ENCODE data around the gene MYOG.

Gene MYOG

DNA sequence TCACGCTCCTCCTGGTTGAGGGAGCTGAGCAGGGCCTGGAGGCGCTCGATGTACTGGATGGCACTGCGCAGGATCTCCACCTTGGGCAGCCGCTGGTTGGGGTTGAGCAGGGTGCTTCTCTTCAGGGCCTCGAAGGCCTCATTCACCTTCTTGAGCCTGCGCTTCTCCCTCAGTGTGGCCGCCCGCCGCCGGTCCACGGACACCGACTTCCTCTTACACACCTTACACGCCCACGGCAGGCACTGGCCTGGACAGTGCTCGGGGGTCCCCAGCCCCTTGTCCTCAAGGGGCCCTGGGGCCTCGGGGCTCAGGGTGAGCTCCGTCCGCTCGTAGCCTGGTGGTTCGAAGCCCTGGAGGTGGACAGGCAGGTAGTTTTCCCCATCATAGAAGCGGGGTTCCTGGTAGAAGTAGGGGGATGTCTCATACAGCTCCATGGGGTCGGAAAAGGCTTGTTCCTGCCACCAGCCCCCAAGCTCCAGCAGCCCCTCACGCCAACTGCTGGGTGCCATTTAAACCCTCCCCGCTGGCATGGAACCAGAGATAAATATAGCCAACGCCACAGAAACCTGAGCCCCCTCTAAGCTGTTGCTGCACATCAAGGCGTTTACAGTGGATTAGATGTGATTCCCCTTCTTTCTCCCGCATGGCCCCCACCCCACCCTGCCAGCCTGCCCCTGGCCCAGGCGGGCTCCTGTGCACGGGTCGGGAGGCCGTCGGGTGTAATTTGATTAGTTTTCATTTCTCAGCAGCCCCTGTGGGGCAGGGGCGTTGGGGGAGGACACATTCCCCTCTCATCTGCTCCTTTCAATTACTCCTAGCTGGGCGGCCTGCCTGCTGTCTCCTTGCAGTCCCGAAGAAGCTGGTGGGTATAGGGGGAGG, at the start of gene MYOG:
Gene MYOG (minus strand): TSS at position 485 of the 879 bp plus-strand sequence. CDS start 51 bp downstream, at position 434.
- DNase-seq (ENCODE audit: low read depth): no peak

DNA sequence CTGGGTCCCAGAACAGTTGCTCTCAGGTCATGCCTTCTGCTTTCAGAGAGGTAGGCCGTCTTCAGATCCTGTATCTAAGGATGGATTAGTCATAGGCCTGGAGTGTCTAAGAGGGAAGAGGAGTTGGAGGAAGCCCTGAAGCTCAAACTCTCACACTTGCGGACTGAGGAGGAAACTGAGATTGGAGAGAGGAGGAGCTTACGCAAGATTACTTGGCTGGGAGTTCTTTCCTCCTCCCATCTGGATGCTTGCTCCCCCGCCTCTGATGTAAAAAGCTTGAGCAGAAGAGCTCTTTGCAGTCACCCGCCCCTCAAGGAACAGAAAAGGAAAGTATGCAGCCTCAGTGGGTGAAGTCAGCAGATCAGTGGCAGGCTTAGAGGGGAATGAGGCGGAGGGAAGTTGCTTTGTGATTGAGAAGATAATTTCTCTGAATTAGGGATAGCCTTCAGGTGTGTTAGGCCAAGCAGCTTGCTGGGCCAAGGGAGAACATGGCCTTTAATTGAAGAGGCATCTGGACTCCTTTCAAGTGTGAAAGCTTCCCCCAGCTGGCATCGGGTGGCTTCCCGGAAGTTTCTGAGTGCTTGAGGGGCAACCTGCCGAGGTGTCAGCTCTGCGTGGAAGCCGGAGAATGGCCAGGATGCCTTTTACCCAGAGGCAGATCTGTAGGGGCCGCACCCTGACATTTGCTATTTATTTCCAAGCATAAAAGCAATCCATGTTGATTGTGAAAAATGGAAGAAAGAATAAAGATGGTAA, 48.3 kb upstream of the MYOG start:
- peak; percentile 43 for DNase-seq (ENCODE audit: low read depth)

DNA sequence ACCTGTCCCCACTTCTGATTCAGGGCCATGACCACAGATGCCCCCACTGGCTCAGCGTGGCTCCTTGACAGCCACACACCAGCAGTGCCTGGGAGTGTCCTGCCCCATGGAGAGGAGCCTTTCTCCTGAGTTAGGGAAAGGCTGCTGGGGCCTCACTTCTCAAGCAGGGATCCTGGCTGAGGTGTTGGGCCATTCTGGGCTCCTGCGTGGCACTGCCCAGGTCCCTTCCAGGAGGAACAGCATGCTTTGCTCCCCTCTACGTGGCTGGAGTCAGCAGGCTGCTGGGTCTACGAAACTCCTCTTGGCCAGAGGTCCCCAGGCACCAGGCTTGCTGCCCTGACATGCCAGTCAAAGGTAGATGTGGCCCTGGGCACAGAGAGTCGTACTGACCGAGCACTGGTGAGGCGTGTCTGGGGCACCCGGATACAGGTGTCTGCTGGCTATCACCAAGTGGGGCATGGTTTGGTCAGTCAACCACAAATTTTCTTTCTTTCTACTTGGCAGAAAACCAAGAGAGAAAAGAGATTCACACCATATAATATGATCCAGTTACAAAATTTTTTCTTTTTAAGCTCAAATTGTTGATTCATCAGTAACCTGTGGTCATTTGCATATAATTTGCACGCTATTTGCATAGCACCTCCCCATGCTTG, 45.9 kb upstream of the MYOG start:
- no peak for DNase-seq (ENCODE audit: low read depth)

DNA sequence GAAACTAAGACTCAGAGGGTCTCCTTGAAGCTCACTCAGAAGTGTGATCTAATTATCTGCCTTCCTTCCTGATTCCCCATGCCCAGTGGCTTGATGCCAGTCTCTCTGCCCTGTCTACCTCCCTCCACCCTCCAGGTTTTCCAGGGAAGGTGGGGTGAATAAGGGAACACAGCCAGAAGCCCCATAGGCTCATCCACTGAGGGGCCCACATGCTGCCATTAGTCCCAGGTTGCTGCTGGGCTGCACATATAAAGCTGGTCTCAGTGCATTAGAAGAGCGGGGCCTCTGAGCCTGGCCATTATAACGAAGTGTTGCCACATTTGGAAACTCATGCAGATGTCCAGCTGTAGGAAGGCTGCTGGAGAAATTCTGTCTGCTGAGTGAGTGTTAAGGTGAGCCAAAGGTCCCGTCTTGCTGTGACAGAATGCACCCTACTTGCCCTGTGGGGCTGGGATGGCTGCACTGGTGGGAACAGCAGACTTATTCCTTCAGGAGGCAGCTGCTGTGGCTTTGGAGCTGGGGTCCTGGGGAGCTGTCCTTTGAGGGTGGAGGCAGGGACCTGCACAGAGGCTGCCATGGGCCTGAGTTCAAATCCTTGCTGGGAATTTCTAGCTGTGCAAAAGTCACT, 44.7 kb upstream of the MYOG start:
- DNase-seq (ENCODE audit: low read depth): no peak

DNA sequence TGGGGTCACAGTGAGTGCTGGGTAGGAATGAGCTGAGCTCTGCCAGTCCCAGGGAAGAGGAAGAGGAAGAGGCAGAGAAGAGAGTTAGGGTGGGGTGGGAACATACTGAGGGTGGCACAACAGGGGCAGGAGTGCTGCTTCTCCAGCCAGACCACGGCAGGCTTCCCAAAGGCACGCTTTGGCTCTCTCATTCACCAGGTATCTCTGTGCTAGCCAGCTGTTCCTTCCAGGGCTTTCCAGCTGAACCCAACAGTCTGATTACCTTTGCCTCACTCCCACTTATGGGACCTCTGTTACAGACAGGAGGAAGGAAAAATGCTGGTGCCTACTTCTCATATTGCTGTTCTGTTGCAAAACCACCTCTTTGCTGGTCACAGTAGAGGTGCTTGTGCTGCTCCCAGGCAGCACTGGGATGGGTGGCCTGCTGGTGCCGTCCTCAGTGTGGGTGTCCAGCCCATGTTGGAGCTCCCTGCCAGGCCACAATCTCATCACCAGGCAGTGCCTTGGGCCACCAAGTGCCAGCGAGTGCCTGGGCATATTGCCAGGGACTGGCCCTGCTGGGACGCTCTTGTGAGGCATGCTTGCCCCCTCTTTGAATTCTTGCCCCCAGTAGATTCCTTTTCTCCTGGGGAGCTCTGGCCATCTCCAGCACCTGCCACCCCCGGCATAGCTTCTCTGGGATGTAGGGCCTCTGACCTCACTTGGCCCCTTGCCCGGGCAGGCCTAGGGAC, 43.9 kb upstream of the MYOG start:
- no peak for DNase-seq (ENCODE audit: low read depth)

DNA sequence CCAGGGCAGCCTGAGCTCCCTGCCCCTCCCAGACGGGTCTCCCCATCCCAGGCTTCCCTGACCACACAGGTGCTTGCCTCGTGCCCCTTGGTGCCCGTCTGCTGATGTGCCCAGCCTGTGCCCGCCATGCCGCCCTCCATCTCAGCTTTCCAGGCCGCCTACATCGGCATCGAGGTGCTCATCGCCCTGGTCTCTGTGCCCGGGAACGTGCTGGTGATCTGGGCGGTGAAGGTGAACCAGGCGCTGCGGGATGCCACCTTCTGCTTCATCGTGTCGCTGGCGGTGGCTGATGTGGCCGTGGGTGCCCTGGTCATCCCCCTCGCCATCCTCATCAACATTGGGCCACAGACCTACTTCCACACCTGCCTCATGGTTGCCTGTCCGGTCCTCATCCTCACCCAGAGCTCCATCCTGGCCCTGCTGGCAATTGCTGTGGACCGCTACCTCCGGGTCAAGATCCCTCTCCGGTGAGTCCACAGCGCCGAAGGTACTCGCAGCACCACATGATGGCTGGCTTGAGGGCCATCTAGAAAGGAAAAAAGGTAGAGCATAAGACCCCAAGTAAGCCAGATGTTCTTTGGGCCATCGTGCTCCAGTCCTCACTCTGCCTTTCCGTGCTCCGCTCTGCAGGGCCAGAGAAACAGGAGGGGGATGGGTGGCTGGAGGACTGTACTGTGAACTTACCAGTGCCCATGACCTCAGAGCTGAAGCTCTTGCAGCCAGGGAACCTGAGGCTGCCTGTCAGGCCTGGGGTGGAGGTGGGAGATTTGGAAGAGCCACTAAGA, 43.1 kb upstream of the MYOG start:
- no peak for DNase-seq (ENCODE audit: low read depth)

DNA sequence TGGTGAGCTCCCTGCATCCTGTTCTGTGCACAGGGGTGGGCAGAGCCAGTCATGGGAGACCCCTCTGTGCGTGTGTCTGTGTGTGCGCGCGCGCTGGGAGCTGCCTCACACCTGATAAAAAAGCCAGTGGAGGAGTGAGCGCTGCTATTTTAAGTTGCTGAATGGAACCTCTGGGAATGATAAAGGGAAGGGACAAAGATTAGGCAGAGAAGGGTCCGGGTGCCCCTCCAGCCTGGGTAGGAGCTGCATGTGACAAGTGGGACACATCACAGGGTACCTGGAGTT, 42.6 kb upstream of the MYOG start:
- DNase-seq (ENCODE audit: low read depth): no peak

DNA sequence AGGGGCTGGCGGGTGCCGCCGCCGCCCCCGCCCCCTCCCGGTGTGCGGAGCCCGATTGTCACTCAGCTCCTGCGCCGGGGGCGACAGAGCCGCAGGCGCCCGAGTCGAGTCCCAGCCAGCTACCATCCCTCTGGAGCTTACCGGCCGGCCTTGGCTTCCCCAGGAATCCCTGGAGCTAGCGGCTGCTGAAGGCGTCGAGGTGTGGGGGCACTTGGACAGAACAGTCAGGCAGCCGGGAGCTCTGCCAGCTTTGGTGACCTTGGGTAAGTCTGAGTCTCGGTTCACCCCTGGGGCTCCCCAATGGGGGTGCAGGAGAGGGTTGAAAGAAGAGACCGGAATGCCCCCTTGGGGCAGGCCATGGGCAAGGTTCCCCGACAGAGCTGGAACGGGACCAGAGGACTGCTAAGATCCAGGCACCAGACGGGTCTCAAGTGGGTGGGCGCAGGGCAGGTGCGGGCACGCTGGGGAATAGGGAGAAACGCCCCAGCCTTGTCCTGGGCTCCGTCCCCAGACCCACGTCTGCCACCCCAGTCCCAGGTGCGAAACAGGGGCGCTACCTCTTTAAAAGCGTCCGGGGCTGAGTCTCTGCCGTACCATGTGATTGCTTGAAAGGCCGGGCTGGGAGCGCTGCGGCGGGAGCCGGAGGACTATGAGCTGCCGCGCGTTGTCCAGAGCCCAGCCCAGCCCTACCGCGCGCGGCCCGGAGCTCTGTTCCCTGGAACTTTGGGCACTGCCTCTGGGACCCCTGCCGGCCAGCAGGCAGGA, 42.0 kb upstream of the MYOG start, which contains the start of gene ADORA1:
Gene ADORA1 (plus strand): TSS at position 61 of the 765 bp plus-strand sequence. CDS start 1,116 bp downstream, outside the sequence.
- DNase-seq (ENCODE audit: low read depth): peak; percentile 73

DNA sequence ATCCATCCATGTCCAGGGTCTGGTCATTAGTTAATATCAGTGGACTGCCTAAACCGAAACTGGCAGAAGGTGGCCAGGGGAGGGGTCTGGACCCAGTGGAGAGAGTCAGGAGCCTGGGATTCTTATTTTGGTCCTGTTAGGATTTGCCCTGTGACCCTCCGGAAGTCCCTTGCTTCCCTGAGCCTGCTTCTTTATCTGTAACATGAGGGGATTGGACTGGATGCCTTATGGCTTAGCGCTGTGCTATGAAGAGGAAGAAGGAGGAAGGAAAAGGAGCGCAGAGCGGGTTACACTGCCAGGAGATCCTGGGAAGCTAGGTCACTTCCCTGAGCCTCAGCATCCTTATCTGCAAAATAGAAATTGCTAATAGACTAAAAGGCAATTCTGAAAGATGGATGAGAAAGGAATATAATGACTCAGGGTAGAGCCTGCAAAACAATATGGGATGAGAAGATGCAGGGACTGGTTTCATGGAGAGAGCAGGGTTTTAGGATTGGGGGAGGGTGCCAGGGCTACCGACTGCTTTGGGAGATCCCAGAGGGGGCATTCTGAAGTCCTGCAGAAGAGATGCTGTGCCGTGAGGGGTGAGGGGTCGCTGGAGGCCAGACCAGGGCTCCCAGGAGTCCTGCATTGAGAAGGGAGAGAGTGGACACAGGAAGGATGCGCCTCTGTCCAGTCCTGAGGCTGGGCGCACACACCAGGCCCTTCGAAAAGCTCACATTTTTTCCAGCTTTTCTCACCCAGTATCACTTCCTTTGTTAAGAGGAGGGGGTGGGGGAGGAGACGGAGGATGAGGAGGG, 41.3 kb upstream of the MYOG start:
- peak; percentile 19 for DNase-seq (ENCODE audit: low read depth)

DNA sequence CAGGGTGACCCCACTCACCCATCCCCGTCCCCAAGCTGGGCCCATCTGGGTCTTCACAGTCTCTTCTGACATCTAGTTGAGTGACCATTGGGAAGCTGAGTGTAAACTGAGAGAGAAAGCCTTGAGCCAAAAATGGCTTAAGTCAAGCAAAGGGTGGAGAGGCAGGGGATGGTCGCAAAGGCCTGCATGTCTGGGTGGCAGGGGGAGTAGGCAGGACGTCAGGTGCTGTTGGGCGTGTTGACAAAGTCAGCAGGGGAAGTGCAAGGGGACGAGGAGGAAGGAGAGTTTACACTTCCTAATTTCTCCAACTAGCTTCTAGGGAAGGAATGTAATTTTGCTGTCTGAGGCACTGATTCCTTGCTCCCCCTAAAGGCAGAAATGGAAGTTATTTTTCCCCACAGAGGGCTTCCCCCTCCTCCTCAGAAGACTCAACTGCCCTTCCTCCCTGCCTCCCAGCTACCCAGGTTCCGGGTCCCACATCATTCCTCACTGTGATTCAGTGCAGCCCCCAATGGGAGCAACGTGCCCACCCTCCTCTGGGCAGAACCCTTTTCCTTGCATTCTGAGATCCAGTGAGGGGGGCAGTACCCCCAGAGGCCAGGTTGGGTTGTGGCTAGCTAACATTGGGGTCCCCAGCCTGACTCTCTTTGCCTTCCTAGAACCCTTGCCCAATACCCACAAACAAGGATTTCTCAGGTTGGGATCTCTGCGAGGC, 40.5 kb upstream of the MYOG start:
- peak; percentile 26 for DNase-seq (ENCODE audit: low read depth)

DNA sequence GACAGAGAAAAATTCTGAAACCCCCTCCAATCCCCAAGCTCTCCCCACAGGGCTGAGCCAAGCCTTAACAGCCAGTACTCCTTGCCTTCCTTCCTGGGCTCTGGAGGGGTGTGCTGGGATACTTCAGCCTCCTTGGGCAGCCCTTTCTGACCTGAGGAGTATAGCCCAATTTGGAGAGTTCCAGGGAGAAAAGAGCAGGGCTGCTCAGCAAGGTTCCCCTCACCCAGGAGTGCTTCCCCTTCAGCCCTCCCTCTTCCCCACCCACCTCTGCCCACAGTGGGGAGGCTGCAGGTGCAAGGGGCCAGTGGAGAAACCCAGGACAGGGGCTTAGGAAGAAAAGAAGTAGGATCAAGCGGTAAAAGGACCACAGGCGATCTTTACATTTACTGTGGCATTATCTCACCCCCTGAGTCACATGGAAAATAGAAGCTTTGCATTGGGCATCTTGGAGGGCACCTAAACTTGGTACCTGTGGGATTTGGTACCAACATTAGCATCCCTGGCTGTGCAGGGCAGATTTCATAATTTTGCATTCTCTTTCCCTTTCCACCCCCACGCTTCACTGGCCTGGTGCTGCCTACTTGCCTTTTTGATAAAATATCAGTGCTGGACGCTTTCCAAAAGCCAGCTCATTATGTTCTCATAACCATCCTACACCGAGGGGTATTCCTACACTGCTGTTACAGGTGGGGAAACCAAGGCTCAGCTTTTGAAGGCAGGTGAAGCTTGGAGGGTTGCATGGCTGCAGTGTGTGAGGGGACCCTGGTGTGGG, 38.9 kb upstream of the MYOG start:
- DNase-seq (ENCODE audit: low read depth): no peak

DNA sequence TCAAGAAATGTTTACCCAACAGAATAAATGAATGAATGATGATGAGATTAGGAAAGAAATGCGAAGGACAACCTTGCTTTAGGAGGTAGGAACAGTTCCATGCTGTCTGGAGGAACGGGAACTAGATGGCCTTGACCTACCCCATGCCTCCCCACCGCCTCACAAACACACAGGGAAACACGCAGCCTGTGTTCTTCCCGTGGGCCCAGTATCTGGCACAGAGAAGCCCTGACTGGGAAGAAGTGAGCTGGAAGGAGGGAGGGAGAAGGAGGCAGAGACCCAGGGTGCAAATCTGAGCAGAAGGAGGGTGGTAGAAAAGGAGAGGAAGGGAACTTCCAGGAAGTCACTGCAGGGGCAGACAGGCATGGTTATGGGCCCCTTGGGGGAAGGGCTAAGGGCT, 38.2 kb upstream of the MYOG start:
- DNase-seq (ENCODE audit: low read depth): no peak

DNA sequence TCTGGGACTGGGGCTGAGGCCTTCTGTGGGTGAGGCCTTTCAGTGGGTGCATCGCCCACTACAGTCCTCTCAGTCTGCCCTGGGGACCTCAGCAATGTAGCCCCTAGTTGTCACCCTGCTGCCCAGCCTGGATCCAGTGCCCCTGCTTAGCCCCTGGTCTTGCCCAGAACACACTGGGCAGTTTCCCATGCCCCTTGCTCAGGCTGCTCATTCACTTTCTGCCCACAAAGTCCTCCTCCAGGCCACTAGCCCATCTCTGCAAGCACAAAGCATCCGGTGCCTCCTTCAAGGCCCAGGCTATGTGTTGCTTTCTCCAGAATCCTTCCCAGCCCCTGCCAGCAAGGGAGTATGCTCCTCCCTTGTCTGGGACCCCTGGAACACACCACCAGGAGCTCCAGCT, 36.3 kb upstream of the MYOG start:
- DNase-seq (ENCODE audit: low read depth): no peak

DNA sequence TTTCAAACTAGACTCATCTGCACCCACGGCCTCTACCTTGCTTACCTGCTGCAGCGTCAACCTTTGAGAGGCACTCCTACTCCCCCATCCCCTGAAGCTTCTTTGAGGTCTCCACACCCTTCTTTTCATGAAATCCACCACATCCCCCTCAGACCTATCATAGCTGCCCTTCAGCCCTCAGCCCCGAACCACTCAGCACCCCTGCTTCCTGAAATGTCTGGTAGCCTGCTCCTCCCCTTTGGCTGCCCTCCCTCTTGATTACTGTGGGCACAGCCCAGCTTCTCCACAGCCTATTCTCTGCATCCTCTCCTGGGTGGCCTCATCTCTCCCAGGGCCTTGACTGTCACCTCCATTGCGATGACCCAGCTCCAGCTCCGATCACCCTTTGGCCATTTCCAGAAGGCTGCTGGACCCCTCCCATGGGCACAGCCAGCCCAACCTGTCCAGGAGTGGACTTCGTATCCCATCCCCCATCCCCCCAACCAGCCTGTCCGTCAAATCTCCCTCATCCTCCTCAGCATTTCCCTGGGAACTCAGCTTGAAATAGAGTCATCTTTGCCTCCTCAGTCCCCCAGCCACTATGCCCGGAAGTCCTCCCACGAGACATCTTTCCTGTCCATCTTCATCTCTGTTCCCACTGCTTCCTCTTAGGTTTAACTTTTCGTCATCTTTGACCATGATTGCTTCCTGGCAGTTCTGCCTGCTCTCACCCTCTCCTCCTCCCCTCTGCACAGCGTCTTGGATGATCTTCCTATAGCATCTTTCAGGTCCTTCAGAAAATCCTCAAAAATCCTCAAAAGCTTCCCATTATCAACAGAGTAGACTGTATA, 35.6 kb upstream of the MYOG start:
- no peak for DNase-seq (ENCODE audit: low read depth)

DNA sequence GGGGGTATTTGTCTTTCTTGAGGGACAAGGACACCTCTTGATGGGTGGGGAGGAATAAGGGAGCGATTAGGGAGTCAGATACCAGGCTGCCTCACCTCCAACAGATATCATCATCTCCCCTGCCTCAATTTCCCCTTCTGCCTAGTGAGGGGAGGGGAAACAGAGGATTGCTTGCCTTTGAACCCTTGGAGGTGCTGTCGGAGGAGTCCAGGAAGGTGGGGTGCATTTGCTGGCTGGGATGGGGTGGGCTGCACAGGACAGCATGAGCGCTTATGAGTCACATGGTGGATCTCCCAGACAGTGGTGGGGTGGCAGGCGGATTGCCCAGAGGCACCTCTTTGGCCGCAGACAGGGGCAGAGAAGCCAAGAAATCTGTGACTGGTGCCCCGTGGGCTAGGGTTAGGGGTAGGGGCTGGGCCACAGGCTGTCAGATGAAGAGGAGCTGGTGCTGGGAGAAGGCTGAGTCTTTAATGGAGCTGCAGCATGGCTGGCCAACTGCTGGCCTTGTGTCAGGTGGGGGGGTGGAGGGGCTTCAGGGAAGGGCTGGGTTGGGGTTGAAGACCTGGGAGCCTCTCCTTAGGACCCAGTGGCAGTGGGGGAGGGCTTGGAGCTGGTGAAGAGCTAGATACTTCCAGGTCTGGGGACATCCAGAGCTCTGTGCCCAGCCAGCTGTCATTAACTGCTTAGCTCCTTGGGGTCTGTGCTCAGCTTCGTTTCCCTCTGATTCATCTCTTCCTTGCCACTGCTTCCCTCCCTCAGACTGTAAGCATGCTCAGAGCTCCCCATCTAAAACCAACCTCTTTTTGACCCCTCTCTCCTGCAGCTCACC, 34.7 kb upstream of the MYOG start:
- no peak for DNase-seq (ENCODE audit: low read depth)
